Neural cell (in vitro differentiated cells): Measurements from ENCODE around the gene COG7. TPM values are rescaled to one million over a fixed set of nuclear protein-coding genes. Genes with fewer than 3 reads are reported as not detected.

ENCODE experiments used
- H2AFZ ChIP-seq: fragments of 200-600, 300-800 bp; sonication (generic), shearing (Covaris generic); 2 replicates; pipeline ENCODE4 v1.6.0; 2014; ENCODE audit warnings: low read depth, mild to moderate bottlenecking, antibody characterized with exemption, low read length, moderate library complexity
- H3F3A ChIP-seq: fragments of 200-600 bp; shearing (Covaris generic); 2 replicates; pipeline ENCODE4 v1.6.1; 2016; ENCODE audit warnings: mild to moderate bottlenecking, moderate library complexity, mixed read lengths, antibody characterized with exemption, low read length; ENCODE audit not compliant: insufficient read depth, poor library complexity, severe bottlenecking
- H3K27ac ChIP-seq: fragments of 200-600, 300-800 bp; sonication (generic), shearing (Covaris generic); 2 replicates; pipeline ENCODE4 v1.5.1; 2014; ENCODE audit warnings: mild to moderate bottlenecking, low read length, moderate library complexity
- H3K27me3 ChIP-seq: fragments of 300-800, 200-600 bp; sonication (generic), shearing (Covaris generic); 2 replicates; pipeline ENCODE4 v1.6.0; 2014; ENCODE audit warnings: mild to moderate bottlenecking, low read depth, low read length, moderate library complexity; ENCODE audit not compliant: insufficient read depth
- H3K36me3 ChIP-seq: fragments of 300-800, 200-600 bp; sonication (generic), shearing (Covaris generic); 2 replicates; pipeline ENCODE4 v1.5.1; 2014; ENCODE audit warnings: mild to moderate bottlenecking, antibody characterized with exemption, low read length, moderate library complexity; ENCODE audit not compliant: insufficient read depth
- H3K4me2 ChIP-seq: fragments of 300-800, 200-600 bp; sonication (generic), shearing (Covaris generic); 2 replicates; pipeline ENCODE4 v1.6.0; 2014; ENCODE audit warnings: mild to moderate bottlenecking, low read length
- H3K4me3 ChIP-seq: fragments of 300-800, 200-600 bp; sonication (generic), shearing (Covaris generic); 2 replicates; pipeline ENCODE4 v1.5.1; 2014; ENCODE audit warnings: mild to moderate bottlenecking, low read length, moderate library complexity
- H3K79me2 ChIP-seq: fragments of 200-600 bp; shearing (Covaris generic); replicated peaks from 2 replicates; pipeline ENCODE4 v1.6.0; 2014; ENCODE audit warnings: mild to moderate bottlenecking, low read length, moderate library complexity; ENCODE audit not compliant: insufficient read depth
- H3K9ac ChIP-seq: fragments of 300-800, 200-600 bp; sonication (generic), shearing (Covaris generic); 2 replicates; pipeline ENCODE4 v1.6.1; 2016; ENCODE audit warnings: mild to moderate bottlenecking, low read length, mixed read lengths
- H3K9me2 ChIP-seq: fragments of 200-600 bp; shearing (Covaris generic); 2 replicates; pipeline ENCODE4 v1.6.1; 2016; ENCODE audit warnings: mild to moderate bottlenecking, low read length, mixed read lengths; ENCODE audit not compliant: insufficient read depth
- H3K9me3 ChIP-seq: fragments of 200-600, 300-800 bp; sonication (generic), shearing (Covaris generic); 2 replicates; pipeline ENCODE4 v1.6.1; 2016; ENCODE audit warnings: mild to moderate bottlenecking, mixed run types, low read length, moderate library complexity, mixed read lengths
- H4K20me1 ChIP-seq: fragments of 200-600 bp; shearing (Covaris generic); 2 replicates; pipeline ENCODE4 v1.6.1; 2016; ENCODE audit warnings: mild to moderate bottlenecking, mixed run types; ENCODE audit not compliant: insufficient read depth
- CTCF ChIP-seq: fragments of 450-650 bp; IDR thresholded peaks from 2 replicates; pipeline ENCODE4 v1.5.1; 2014; ENCODE audit warnings: antibody characterized with exemption, mild to moderate bottlenecking, moderate library complexity; ENCODE audit not compliant: poor library complexity, severe bottlenecking
- EP300 ChIP-seq: fragments of 450-650 bp; conservative IDR thresholded peaks from 2 replicates; pipeline ENCODE4 v1.6.1; 2014; ENCODE audit warnings: antibody characterized with exemption, mild to moderate bottlenecking, moderate library complexity; ENCODE audit not compliant: poor library complexity, severe bottlenecking
- EZH2 ChIP-seq: fragments of 200-600, 300-800 bp; shearing (Covaris generic), sonication (generic); IDR thresholded peaks from 2 replicates; pipeline ENCODE4 v1.6.1; 2014; ENCODE audit warnings: antibody characterized with exemption, low read length, borderline replicate concordance, mild to moderate bottlenecking; ENCODE audit not compliant: insufficient read depth, poor library complexity, severe bottlenecking
- MXI1 ChIP-seq: fragments of 450-650 bp; conservative IDR thresholded peaks from 2 replicates; pipeline ENCODE4 v1.6.1; 2014; ENCODE audit warnings: antibody characterized with exemption, mild to moderate bottlenecking; ENCODE audit not compliant: poor library complexity, severe bottlenecking
- POLR2AphosphoS5 ChIP-seq: IDR thresholded peaks from 2 replicates; pipeline ENCODE4 v1.6.1; 2012
- RAD21 ChIP-seq: fragments of 450-650 bp; conservative IDR thresholded peaks from 2 replicates; pipeline ENCODE4 v1.6.1; 2014; ENCODE audit warnings: antibody characterized with exemption, mild to moderate bottlenecking, moderate library complexity
- REST ChIP-seq: IDR thresholded peaks from 2 replicates; pipeline ENCODE4 v1.6.1; 2012; ENCODE audit warnings: borderline replicate concordance
- SMC3 ChIP-seq: fragments of 450-650 bp; conservative IDR thresholded peaks from 2 replicates; pipeline ENCODE4 v1.6.1; 2014; ENCODE audit warnings: antibody characterized with exemption, mild to moderate bottlenecking, moderate library complexity; ENCODE audit not compliant: poor library complexity
- TAF1 ChIP-seq: IDR thresholded peaks from 2 replicates; pipeline ENCODE4 v1.6.1; 2012; ENCODE audit warnings: low read depth
- polyA plus RNA-seq: library from polyadenylated mRNA; depleted of rRNA; stranded (reverse); fragments of >200 nt; gene quantifications from 2 replicates; pipeline ENCODE4 v1.2.3, GENCODE V29; 2014

The COG7 gene
- polyA plus RNA-seq, 1 donor from 2014 or later, result 16.2 TPM

- no peak for TF ChIP-seq CTCF
- no peak for TF ChIP-seq POLR2AphosphoS5
Measured at GRCh38 chr16:23374721-23375510, 78.1 kb downstream of the COG7 start (continued).

- no peak for TF ChIP-seq REST
- no peak for TF ChIP-seq EZH2
- TF ChIP-seq CTCF, result no peak
- no peak for TF ChIP-seq TAF1
- no peak for TF ChIP-seq RAD21
- TF ChIP-seq SMC3, result no peak
- TF ChIP-seq EP300, result no peak
- no peak for TF ChIP-seq MXI1
- no peak for TF ChIP-seq POLR2AphosphoS5
- Histone ChIP-seq H3K4me2 (no peak overlapping the region), H3F3A (no peaks in the 10 kb centered on the region), H3K9me3 (no peaks in the 10 kb centered on the region), H3K4me3 (no peak overlapping the region), H3K27me3 (no peaks in the 10 kb centered on the region), H3K9ac (no peak overlapping the region), H4K20me1 (no peaks in the 10 kb centered on the region), H3K79me2 (no peaks in the 10 kb centered on the region), H2AFZ (no peak overlapping the region), H3K36me3 (no peaks in the 10 kb centered on the region), H3K27ac (no peak overlapping the region), H3K9me2 (no peaks in the 10 kb centered on the region)
Measured at GRCh38 chr16:23373436-23374219, 79.4 kb downstream of the COG7 start.
